ENCODE results near the gene LSR.

The LSR gene

GRCh38 chr19:35306473-35307246, 57.9 kb downstream of the LSR start:
- DNase-seq = peak; percentile 8

- DNase-seq = no peak
These were observed 59.1 kb downstream of the LSR start for GRCh38 chr19:35307931-35308330.

- no peak for DNase-seq
These were observed 60.1 kb downstream of the LSR start for GRCh38 chr19:35308910-35309309.

GRCh38 chr19:35309481-35310279, 60.9 kb downstream of the LSR start:
- DNase-seq = no peak

DNA sequence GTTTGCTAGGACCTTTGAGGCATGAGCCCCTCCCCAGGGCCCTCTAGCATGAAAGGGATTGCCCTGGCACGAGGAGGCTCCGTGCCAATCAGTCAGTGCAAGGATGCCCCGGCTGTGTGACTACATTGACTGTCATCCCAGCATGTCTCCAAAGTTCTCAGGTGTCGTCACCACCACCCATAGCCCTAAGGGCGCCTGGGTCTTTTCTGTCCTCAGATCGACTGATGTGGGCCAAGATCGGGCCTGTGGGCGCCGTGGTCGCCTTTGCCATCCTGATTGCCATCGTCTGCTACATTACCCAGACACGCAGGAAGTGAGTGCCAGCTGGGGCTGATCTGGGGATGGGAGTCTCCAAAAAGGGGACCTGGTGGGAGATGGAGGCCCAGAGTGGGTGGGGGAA, 61.5 kb downstream of the LSR start:
- DNase-seq = no peak

- DNase-seq = no peak
These were observed 62.1 kb downstream of the LSR start for GRCh38 chr19:35310811-35311465.

DNA sequence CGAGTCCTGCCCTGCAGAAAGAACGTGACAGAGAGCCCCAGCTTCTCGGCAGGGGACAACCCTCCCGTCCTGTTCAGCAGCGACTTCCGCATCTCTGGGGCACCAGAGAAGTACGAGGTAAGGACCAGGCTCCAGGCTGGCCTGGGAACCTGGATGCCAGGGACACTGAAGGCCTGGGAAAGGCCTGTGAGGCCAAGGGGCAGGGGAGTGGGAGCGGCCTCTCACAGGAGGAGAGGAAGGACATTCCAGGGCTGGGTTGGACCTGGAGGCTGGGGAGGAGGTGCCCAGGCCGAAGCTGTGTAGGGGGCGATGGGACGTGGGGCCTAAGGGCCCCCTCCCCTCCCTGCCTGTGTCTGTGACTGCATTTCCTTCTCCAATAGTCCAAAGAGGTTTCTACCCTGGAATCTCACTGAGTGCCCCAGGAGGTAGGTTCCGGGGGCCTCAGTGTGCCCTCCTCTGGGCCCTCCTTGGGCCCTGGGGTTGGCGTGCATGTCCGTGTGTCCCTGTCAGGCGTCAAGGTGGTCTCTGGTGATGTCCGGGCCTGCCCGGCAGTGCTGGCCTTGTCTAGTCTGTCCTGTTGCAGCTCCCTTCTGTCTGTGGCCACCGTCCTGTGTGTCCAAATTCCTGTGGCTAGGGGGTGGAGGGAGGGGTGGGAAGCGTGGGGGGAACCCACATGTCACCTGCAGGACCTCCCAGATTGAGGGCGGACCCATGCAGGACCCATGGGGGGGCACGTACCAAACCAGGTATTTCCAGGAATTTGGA, 63.3 kb downstream of the LSR start:
- no peak for DNase-seq

- no peak for DNase-seq
These were observed 64.8 kb downstream of the LSR start for GRCh38 chr19:35313587-35313986.

GRCh38 chr19:35314031-35314430, 65.2 kb downstream of the LSR start:
- no peak for DNase-seq

DNA sequence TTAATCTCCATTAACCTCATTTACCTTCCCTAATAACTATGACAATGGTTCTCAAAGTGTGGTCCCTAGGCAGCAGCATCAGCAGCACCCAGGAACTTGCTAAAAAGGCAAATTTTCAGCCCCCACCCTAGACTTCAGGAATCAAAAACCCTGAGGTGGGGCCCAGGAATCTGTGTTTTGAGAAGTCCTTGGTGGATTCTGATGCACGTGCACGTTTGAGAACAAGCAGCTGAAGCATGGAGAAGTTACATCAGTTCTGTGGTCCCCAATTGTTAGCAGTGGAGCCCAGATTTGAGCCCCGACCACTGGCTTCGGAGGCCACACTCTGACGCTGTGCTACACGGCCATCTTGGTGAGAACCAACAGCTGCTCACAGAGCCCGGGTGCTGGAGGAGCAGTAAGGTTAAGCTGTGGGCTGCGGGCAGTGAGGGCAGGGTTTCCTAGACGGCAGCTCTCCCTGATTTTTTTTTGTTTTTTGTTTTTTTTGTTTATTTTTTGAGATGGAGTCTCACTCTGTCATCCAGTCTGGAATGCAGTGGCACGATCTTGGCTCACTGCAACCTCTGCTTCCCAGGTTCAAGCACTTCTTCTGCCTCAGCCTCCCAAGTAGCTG, 66.2 kb downstream of the LSR start:
- no peak for DNase-seq

- DNase-seq = no peak
These were observed 67.1 kb downstream of the LSR start for GRCh38 chr19:35315883-35316282.

DNA sequence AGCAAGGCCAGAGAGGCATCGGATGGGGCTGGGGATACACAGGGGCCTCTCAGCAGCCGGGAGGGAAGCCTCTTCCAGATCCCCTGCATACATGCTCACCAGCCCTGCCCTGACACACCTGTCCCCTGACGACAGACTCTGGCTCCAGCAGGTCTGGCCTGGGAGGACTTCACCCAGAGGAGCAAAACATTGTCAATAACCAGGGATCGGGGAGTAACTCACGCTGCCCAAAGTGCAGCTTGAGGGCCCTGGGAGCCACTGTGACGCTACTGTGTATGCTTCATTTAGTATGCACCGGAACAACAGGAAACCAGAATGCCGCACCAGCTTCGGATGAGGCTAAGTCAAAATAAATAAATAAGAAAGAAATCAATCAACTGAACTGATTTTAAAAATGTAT, 67.8 kb downstream of the LSR start:
- DNase-seq = no peak

Measured in NCI-H2029 treated with DMSO at 0.1 percent for 48 hours (cell line).